Skin of body (tissue), 3 donors: ENCODE measurements around the gene CPLX3. TPM values are rescaled to one million over a fixed set of nuclear protein-coding genes. Genes with fewer than 3 reads are reported as not detected.

Experiments
- DNase-seq: peaks from one replicate; lab custom pipeline; 2025; lab: John Stamatoyannopoulos, UW
- small RNA-seq: library from RNA; depleted of rRNA; stranded (forward); fragments of <200 nt; gene quantifications from one replicate; pipeline ENCODE3, GENCODE V24; 2014; ENCODE audit warnings: low replicate concordance
- total RNA-seq: library from RNA; depleted of rRNA; stranded (reverse); fragments of >200 nt; gene quantifications from one replicate; pipeline ENCODE4 v1.2.3, GENCODE V29; 2014

CPLX3 gene
- total RNA-seq, 1 donor from 2014 or later, result 0.20 TPM

GRCh38 chr15:74870436-74871215 lies 44.2 kb downstream of the CPLX3 start:
- no peak for DNase-seq

- DNase-seq, result no peak
These were observed 46.2 kb downstream of the CPLX3 start for GRCh38 chr15:74872702-74873035.

GRCh38 chr15:74873036-74873755 lies 46.8 kb downstream of the CPLX3 start, which contains the start of gene SCAMP2:
SCAMP2 (minus strand) TSS chr15:74873365; CDS start chr15:74873255, 110 bp downstream.
- peak; percentile 89 for DNase-seq

- DNase-seq, result no peak
These were observed 47.5 kb downstream of the CPLX3 start for GRCh38 chr15:74873756-74874424.

GRCh38 chr15:74878273-74878672 lies 51.8 kb downstream of the CPLX3 start:
- DNase-seq, result no peak

Small RNA genes within 50 kb of the gene (small RNA-seq; reads per million reads assigned to genes)
- gene CPLX3, result not detected
- not detected for gene MIR4513
- gene MIR6882, result 0.17 reads per million

Other genes starting within 250 kb of the CPLX3 start
- 41.1 TPM for gene CLK3, start 210.8 kb upstream of the CPLX3 start, total RNA-seq
- 14.7 TPM for gene EDC3, start 130.6 kb upstream of the CPLX3 start, total RNA-seq
- 0.69 TPM for gene CYP1A1, start 101.1 kb upstream of the CPLX3 start, total RNA-seq
- gene CYP1A2, start 77.8 kb upstream of the CPLX3 start, total RNA-seq, result 0.10 TPM
- gene CSK, start 44.5 kb upstream of the CPLX3 start, total RNA-seq, result 21.4 TPM
- 0.20 TPM for gene LMAN1L, start 13.8 kb upstream of the CPLX3 start, total RNA-seq
- 23.4 TPM for gene ULK3, start 16.5 kb downstream of the CPLX3 start, total RNA-seq
- gene SCAMP2, start 46.7 kb downstream of the CPLX3 start, total RNA-seq, result 21.6 TPM
- 23.3 TPM for gene MPI, start 63.4 kb downstream of the CPLX3 start, total RNA-seq
- 43.4 TPM for gene FAM219B, start 80.2 kb downstream of the CPLX3 start, total RNA-seq
- gene COX5A, start 111.4 kb downstream of the CPLX3 start, total RNA-seq, result 56.3 TPM
- gene RPP25, start 130.1 kb downstream of the CPLX3 start, total RNA-seq, result 2.1 TPM
- gene SCAMP5, start 168.9 kb downstream of the CPLX3 start, total RNA-seq, result 3.2 TPM
- gene PPCDC, start 197.0 kb downstream of the CPLX3 start, total RNA-seq, result 10.8 TPM